Measurements from ENCODE around the gene AQP12A.

Gene AQP12A

DNA sequence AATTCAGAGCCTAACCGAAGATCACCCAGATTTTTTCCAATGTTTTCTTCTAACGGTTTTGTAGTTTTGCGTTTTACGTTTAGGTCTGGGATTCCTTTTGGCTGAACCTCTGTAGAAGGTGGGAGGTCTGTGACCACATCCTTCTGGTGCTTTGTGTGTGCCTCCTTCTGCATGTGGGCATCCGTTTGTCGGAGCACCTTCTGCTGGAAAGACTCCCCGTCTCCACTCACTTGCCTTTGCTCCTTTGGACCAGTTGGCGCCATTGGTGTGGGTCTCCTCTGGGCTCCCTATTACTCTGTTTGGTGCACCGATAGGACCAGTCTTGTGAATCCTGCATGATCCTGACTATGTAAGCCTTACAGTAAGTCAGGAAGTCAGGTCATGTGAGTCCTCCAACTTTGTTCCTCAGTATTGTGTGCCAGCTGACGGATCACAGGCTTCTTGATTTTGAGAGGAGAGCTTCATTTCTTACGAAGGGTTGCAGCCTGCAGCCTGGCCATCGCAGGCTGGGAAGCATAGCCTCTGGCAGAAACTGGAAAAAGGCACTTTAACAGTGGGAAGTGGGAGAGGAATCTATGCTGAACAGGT, 13.6 kb downstream of the AQP12A start:
- Histone ChIP-seq H3K27me3 (ENCODE audit: insufficient read depth, low read depth, severe bottlenecking) (no peaks in the 10 kb centered on the region), H3K4me3 (ENCODE audit: low read depth, low read length) (no peak overlapping the region), H3K27ac (no peak overlapping the region), H3K9me3 (ENCODE audit: severe bottlenecking) (no peaks in the 10 kb centered on the region), H3K36me3 (no peaks in the 10 kb centered on the region)
- TF ChIP-seq, protein P1, sequence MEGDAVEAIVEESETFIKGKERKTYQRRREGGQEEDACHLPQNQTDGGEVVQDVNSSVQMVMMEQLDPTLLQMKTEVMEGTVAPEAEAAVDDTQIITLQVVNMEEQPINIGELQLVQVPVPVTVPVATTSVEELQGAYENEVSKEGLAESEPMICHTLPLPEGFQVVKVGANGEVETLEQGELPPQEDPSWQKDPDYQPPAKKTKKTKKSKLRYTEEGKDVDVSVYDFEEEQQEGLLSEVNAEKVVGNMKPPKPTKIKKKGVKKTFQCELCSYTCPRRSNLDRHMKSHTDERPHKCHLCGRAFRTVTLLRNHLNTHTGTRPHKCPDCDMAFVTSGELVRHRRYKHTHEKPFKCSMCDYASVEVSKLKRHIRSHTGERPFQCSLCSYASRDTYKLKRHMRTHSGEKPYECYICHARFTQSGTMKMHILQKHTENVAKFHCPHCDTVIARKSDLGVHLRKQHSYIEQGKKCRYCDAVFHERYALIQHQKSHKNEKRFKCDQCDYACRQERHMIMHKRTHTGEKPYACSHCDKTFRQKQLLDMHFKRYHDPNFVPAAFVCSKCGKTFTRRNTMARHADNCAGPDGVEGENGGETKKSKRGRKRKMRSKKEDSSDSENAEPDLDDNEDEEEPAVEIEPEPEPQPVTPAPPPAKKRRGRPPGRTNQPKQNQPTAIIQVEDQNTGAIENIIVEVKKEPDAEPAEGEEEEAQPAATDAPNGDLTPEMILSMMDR (IDR thresholded peaks at IDR 0.05; ENCODE audit: low read depth, low read length), result no peak
- DNase-seq, result no peak

DNA sequence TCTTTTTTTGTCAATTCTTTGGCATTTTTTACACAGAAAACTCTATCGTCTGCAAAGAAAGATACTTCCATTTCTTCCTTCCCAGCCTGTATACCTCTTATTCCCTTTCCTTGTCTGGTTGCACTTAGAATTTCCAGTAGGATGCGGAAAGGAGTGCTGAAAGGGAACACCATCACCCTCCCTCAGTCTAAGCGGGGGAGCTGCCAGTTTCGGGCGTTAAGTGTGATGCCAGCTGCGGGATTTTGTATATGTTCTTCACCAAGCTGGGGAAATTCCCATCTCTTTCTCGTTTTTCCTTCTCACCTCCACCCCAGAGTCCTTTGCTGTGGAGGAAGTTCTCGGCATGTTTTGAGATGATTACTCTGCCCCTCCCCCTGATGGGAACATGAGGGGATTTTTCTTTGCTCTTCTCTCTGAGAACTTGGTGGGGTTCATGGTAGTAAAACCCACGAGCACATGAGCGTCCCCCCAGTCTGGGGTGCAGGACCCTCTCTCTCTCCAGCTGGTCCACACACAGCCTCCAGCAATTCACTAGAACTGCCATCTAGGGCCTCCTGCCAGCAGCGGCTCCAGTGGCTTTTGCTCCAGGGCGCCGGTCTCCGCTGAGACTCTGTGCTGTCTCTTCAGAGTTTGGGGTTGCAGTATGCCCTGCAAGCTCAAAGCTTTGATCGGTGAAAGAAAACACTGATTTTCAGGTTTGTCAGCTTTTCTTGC, 15.5 kb downstream of the AQP12A start:
- no peaks in the 10 kb centered on the region for H3K36me3 ChIP-seq
- DNase-seq, result no peak
- TF ChIP-seq, protein P1 (IDR thresholded peaks at IDR 0.05; ENCODE audit: low read depth, low read length), result no peak
- no peaks in the 10 kb centered on the region for H3K27me3 ChIP-seq (ENCODE audit: insufficient read depth, low read depth, severe bottlenecking)
- H3K4me3 ChIP-seq (ENCODE audit: low read depth, low read length), result no peak overlapping the region
- no peak overlapping the region for H3K27ac ChIP-seq
- no peaks in the 10 kb centered on the region for H3K9me3 ChIP-seq (ENCODE audit: severe bottlenecking)

DNA sequence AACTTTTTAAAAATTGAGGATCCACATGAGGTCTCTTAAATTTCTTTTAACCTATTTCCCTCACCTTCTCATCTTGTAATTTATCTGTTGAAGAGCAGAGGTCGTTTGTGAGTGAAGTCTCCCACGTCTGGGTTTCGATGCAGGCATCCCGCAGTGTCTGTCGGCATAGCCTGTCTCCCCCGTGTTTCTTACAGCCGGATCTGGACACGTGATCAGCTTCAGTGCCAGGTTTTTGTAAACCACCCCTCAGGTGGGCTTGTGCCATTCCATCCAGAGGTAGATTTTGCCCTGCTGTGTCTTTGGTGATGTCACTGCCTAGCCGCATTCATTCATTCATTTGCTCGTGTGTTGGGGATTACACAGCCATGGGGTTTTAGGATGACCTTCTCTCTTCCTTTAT, 16.2 kb downstream of the AQP12A start:
- Histone ChIP-seq H3K9me3 (ENCODE audit: severe bottlenecking) (no peaks in the 10 kb centered on the region), H3K27me3 (ENCODE audit: insufficient read depth, low read depth, severe bottlenecking) (no peaks in the 10 kb centered on the region), H3K36me3 (no peaks in the 10 kb centered on the region), H3K27ac (no peak overlapping the region), H3K4me3 (ENCODE audit: low read depth, low read length) (no peak overlapping the region)
- TF ChIP-seq, protein P1 (IDR thresholded peaks at IDR 0.05; ENCODE audit: low read depth, low read length), result no peak
- DNase-seq, result no peak

DNA sequence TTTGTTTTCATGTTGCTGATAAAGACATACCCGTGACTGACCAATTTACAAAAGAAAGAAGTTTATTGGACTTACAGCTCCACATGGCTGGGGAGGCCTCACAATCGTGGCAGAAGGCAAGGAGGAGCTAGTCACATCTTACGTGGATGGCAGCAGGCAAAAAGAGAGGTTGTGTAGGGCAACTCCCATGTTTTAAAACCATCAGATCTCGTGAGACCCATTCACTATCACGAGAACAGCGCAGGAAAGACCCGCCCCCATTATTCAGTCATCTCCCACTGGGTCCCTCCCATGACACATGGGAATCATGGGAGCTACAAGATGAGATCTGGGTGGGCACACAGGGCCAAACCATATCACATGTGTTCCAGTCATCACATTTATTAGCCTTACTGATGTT, 16.8 kb downstream of the AQP12A start:
- no peak overlapping the region for H3K4me3 ChIP-seq (ENCODE audit: low read depth, low read length)
- no peaks in the 10 kb centered on the region for H3K9me3 ChIP-seq (ENCODE audit: severe bottlenecking)
- H3K27ac ChIP-seq, result no peak overlapping the region
- no peak for DNase-seq
- no peaks in the 10 kb centered on the region for H3K27me3 ChIP-seq (ENCODE audit: insufficient read depth, low read depth, severe bottlenecking)
- H3K36me3 ChIP-seq, result no peaks in the 10 kb centered on the region
- TF ChIP-seq, protein P1 (IDR thresholded peaks at IDR 0.05; ENCODE audit: low read depth, low read length), result no peak

DNA sequence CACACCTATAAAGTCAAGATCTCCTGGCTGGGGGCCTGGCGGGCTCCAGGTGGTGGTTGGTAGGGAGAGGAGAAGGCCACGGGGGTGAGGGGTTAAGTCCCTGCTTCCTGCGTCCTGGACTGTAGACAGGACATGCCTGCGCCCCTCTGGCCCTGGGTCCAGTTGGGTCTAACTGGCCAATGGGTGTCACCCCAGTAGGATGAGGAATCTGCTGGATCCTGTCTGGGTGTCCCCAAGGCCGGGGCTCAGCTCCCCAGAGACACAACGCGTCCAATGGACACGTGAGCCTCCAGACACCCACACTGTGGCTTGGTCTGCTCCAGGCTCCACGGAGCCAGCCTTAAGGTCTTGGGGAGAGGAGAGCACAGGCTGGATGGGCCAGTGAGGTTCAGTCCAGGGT, 19.6 kb downstream of the AQP12A start:
- H3K9me3 ChIP-seq (ENCODE audit: severe bottlenecking), result no peaks in the 10 kb centered on the region
- H3K27ac ChIP-seq, result no peak overlapping the region
- TF ChIP-seq, protein P1 (IDR thresholded peaks at IDR 0.05; ENCODE audit: low read depth, low read length), result no peak
- H3K27me3 ChIP-seq (ENCODE audit: insufficient read depth, low read depth, severe bottlenecking), result no peaks in the 10 kb centered on the region
- H3K4me3 ChIP-seq (ENCODE audit: low read depth, low read length), result no peak overlapping the region
- no peak for DNase-seq
- peaks cover 17% of the 10 kb centered on the region for H3K36me3 ChIP-seq
